Prostate gland (tissue), 2 donors: Measurements from ENCODE around the gene KLHL26. TPM values are rescaled to one million over a fixed set of nuclear protein-coding genes. Genes with fewer than 3 reads are reported as not detected.
A peak's percentile ranks its signal among the peaks of the same experiment; 100 is the strongest.

Experiments
- DNase-seq: peaks from one replicate; pipeline ENCODE4 v3.0.0-alpha.2; 2019; ENCODE audit warnings: low spot score
- H3K27ac ChIP-seq, 2 donors: fragments of 200-600 bp; sonication (generic); 2 replicates each; pipeline ENCODE4 v1.5.1; 2017 to 2019
- H3K27me3 ChIP-seq: fragments of 200-600 bp; sonication (generic); replicated peaks from 2 replicates; pipeline ENCODE4 v1.5.1; 2019; ENCODE audit not compliant: insufficient read depth
- H3K36me3 ChIP-seq, 2 donors: fragments of 200-600 bp; sonication (generic); 1 replicate in 1 of 2; 2 replicates in 1 of 2; pipeline versions ENCODE4 v1.5.1 to v1.8.1; 2017 to 2019
- H3K4me1 ChIP-seq: fragments of 200-600 bp; sonication (generic); replicated peaks from 2 replicates; pipeline ENCODE4 v1.5.1; 2019
- H3K4me3 ChIP-seq, 2 donors: fragments of 200-600 bp; sonication (generic); 2 replicates each; pipeline ENCODE4 v1.5.1; 2017 to 2019
- H3K9me3 ChIP-seq: fragments of 200-600 bp; sonication (generic); 2 replicates; pipeline ENCODE4 v1.5.1; 2017
- CTCF ChIP-seq, 4 experiments: fragments of 200-600 bp in 2 of 4; fragments of 450-650 bp in 2 of 4; sonication (generic) in 2 of 4; IDR thresholded peaks; 1 replicate in 3 of 4; 2 replicates in 1 of 4; pipeline ENCODE4 v1.5.1; 2016 to 2019; ENCODE audit warnings: antibody characterized with exemption in 4 of 4, mild to moderate bottlenecking in 2 of 4, moderate library complexity in 2 of 4
- POLR2A ChIP-seq: fragments of 450-650 bp; IDR thresholded peaks from one replicate; pipeline ENCODE4 v1.6.1; 2016; ENCODE audit warnings: antibody characterized with exemption, mild to moderate bottlenecking
- POLR2AphosphoS5 ChIP-seq: sonication (generic); formaldehyde crosslinking; IDR thresholded peaks from one replicate; pipeline ENCODE4 v1.6.1; 2017; ENCODE audit warnings: antibody characterized with exemption
- WGBS: methylation state at CpG from one replicate; pipeline ENCODE4 v1.1.5; 2018; 5-methylcytosine and 5-hydroxymethylcytosine counted together
- intact Hi-C: fragments of 100-400 bp; cut with DNase I; formaldehyde crosslinking; loops from one replicate; pipeline ENCODE4 v1.14.2; 2022
- total RNA-seq, 2 donors: library from RNA; depleted of rRNA; stranded (reverse); fragments of >200 nt; gene quantifications; one replicate each; pipeline ENCODE4 v1.1.0, GENCODE V29; 2016

Gene KLHL26
- total RNA-seq, 2 donors from 2014 or later, result 9.1 to 18.4 TPM

- H3K9me3 ChIP-seq, result no peaks in the 10 kb centered on the region
- WGBS, result 86% methylated on average over 12 of the region's 12 CpGs
- H3K36me3 ChIP-seq, result no peaks in the 10 kb centered on the region
- peaks cover 15% of the 10 kb centered on the region for H3K4me1 ChIP-seq
- H3K27me3 ChIP-seq, result no peaks in the 10 kb centered on the region
- intact Hi-C loops, result no loop called here
- H3K4me3 ChIP-seq, result no peak overlapping the region
- no peak for TF ChIP-seq POLR2AphosphoS5
- TF ChIP-seq CTCF (IDR thresholded peaks at IDR 0.05), result no peak
- TF ChIP-seq POLR2A, result no peak
- H3K27ac ChIP-seq, result no peak overlapping the region
- no peak for DNase-seq
These were observed 59.2 kb downstream of the KLHL26 start for GRCh38 chr19:18696023-18696422.

GRCh38 chr19:18697680-18698079 is 60.9 kb downstream of the KLHL26 start:
- intact Hi-C loops, result no loop called here

GRCh38 chr19:18698321-18699167 is 61.7 kb downstream of the KLHL26 start:
- DNase-seq, result no peak
- Histone ChIP-seq H3K4me1 (peaks cover 16% of the 10 kb centered on the region), H3K27ac (no peak overlapping the region), H3K36me3 (no peaks in the 10 kb centered on the region), H3K9me3 (no peaks in the 10 kb centered on the region), H3K4me3 (no peak overlapping the region), H3K27me3 (no peaks in the 10 kb centered on the region)
- no peak for TF ChIP-seq POLR2AphosphoS5
- no peak for TF ChIP-seq CTCF (IDR thresholded peaks at IDR 0.05)
- no peak for TF ChIP-seq POLR2A
- intact Hi-C loops, result no loop called here
- 89% methylated on average over 18 of the region's 18 CpGs for WGBS

More at GRCh38 chr19:18697680-18698079, 60.9 kb downstream of the KLHL26 start:
- TF ChIP-seq POLR2A (no peak), POLR2AphosphoS5 (peak; percentile 19), CTCF (IDR thresholded peaks at IDR 0.05) (no peak)
- no peaks in the 10 kb centered on the region for H3K36me3 ChIP-seq
- no peak overlapping the region for H3K27ac ChIP-seq
- 33% methylated on average over 3 of the region's 3 CpGs for WGBS
- DNase-seq, result peak; percentile 26
- H3K27me3 ChIP-seq, result no peaks in the 10 kb centered on the region
- H3K4me1 ChIP-seq, result peaks cover 16% of the 10 kb centered on the region
- H3K4me3 ChIP-seq, result no peak overlapping the region
- H3K9me3 ChIP-seq, result no peaks in the 10 kb centered on the region

GRCh38 chr19:18699403-18700054 is 62.7 kb downstream of the KLHL26 start:
- intact Hi-C loops, result no loop called here
- DNase-seq, result no peak
- Histone ChIP-seq H3K27me3 (no peaks in the 10 kb centered on the region), H3K27ac (peak overlapping the region in 1 of 2 donors; percentile 69), H3K9me3 (no peaks in the 10 kb centered on the region), H3K4me3 (no peak overlapping the region), H3K4me1 (peaks cover 16% of the 10 kb centered on the region), H3K36me3 (no peaks in the 10 kb centered on the region)
- WGBS, result 63% methylated on average over 14 of the region's 14 CpGs
- TF ChIP-seq POLR2A, result no peak
- no peak for TF ChIP-seq CTCF (IDR thresholded peaks at IDR 0.05)
- TF ChIP-seq POLR2AphosphoS5, result no peak
